Adrenal gland (tissue), 12 donors: ENCODE measurements around the gene THBS4. TPM values are rescaled to one million over a fixed set of nuclear protein-coding genes. Genes with fewer than 3 reads are reported as not detected.

Experiments used
- DNase-seq, 7 donors: peaks; one replicate each; pipeline ENCODE4 v3.0.0-alpha.2; 2019 to 2020
- H3K27ac ChIP-seq, 5 donors: fragments of 200-600 bp; sonication (generic) in 4 of 5; 1 replicate in 3 of 5; 2 replicates in 2 of 5; pipeline versions ENCODE4 v1.5.1 to v1.8.0; 2016 to 2020; ENCODE audit warnings: mild to moderate bottlenecking in 1 of 5
- H3K27me3 ChIP-seq: fragments of 200-600 bp; 2 replicates; pipeline ENCODE4 v1.8.0; 2021
- H3K36me3 ChIP-seq, 2 donors: fragments of 200-600 bp; replicated peaks in 1 of 2; 1 replicate in 1 of 2; 2 replicates in 1 of 2; pipeline versions ENCODE4 v1.5.1 to v1.8.0; 2018 to 2022
- H3K4me1 ChIP-seq, 2 donors: fragments of 200-600 bp; replicated peaks in 1 of 2; 1 replicate in 1 of 2; 2 replicates in 1 of 2; pipeline versions ENCODE4 v1.5.1 to v1.8.0; 2018 to 2021
- H3K4me3 ChIP-seq, 4 donors: fragments of 200-600 bp; sonication (generic) in 3 of 4; one replicate each; pipeline ENCODE4 v1.5.1; 2016 to 2018
- H3K9me3 ChIP-seq, 3 donors: fragments of 200-600 bp; sonication (generic) in 1 of 3; replicated peaks in 1 of 3; 1 replicate in 2 of 3; 2 replicates in 1 of 3; pipeline versions ENCODE4 v1.5.1 to v1.8.0; 2016 to 2021
- CTCF ChIP-seq, 6 experiments: fragments of 450-650 bp in 4 of 6; fragments of 200-600 bp in 2 of 6; sonication (generic) in 1 of 6; IDR thresholded peaks; 1 replicate in 5 of 6; 2 replicates in 1 of 6; pipeline versions ENCODE4 v1.5.1 to v1.8.0; 2016 to 2021; ENCODE audit warnings: antibody characterized with exemption in 6 of 6, mild to moderate bottlenecking in 2 of 6, moderate library complexity in 1 of 6
- POLR2A ChIP-seq, 2 donors: fragments of 450-650 bp; IDR thresholded peaks; one replicate each; pipeline ENCODE4 v1.6.1; 2017; ENCODE audit warnings: antibody characterized with exemption in 2 of 2, mild to moderate bottlenecking in 2 of 2, moderate library complexity in 1 of 2
- WGBS, 4 donors: extraction: QIAGEN DNeasy Blood & Tissue Kit in 2 of 4; methylation state at CpG; one replicate each; pipeline versions ENCODE4 v1.1.5 to v1.1.7; 2013 to 2017; 5-methylcytosine and 5-hydroxymethylcytosine counted together
- intact Hi-C, 2 donors: fragments of 100-400 bp; cut with DNase I; formaldehyde crosslinking; loops; one replicate each; pipeline versions ENCODE4 v1.14.1 to v1.15.0; 2022 to 2023
- polyA plus RNA-seq, 3 donors: library from polyadenylated mRNA; stranded (reverse); fragments of 200-250 nt in 2 of 3; fragments of 350-450 nt in 1 of 3; fragmentation: Illumina TruSeq in 1 of 3; extraction: RNeasy Lipid Tissue Mini Kit (QIAGEN cat#74804) in 1 of 3; gene quantifications; one replicate each; pipeline ENCODE4 v1.2.3, GENCODE V29; 2013 to 2014
- small RNA-seq, 2 donors: library from RNA; depleted of rRNA; stranded (forward); fragments of <200 nt; gene quantifications; one replicate each; pipeline ENCODE3, GENCODE V24; 2016
- total RNA-seq, 9 donors: library from RNA; depleted of rRNA in 4 of 9; stranded (reverse); fragments of >200 nt in 4 of 9; fragments of 120-200 nt in 1 of 9; fragmentation: NEBNext Ultra II Directional in 1 of 9; extraction: Animal tissue kit (Norgen Biotek cat#: 25700) in 1 of 9; gene quantifications; one replicate each; pipeline versions ENCODE4 v1.1.0 to v1.2.4, GENCODE V29; 2013 to 2023
- donor health status: healthy with polysubstance abuse.
- donor health status: Bipolar disorder and iron deficiency.
- donor health status: DM: yes; HTN: yes; CAD: no.
- donor health status: DM: no; HTN: no; CAD: no.
- donor health status: DM: no; HTN: no; CAD: no.
- donor health status: DM: yes; HTN: yes; CAD: no.

THBS4 gene
- total and polyA plus RNA-seq, 12 donors, result 0.36 to 9.3 (median 2.1) TPM

- Histone ChIP-seq H3K27ac (peak overlapping the region in 3 of 5 donors; percentile 7 to 70 (median 36)), H3K27me3 (no peaks in the 10 kb centered on the region), H3K4me1 (peaks cover 0 to 11% of the 10 kb centered on the region in 2 donors), H3K36me3 (no peaks in the 10 kb centered on the region), H3K4me3 (no peak overlapping the region), H3K9me3 (no peaks in the 10 kb centered on the region)
- WGBS, 4 donors, result 43 to 61% (median 54%) methylated on average over 4 of the region's 4 CpGs
- DNase-seq, result no peak
- TF ChIP-seq CTCF (IDR thresholded peaks at IDR 0.05), result peak in 4 of 6 experiments; percentile 19 to 34 (median 24)
- no peak for TF ChIP-seq POLR2A (IDR thresholded peaks at IDR 0.05)
- intact Hi-C loops, result no loop called here
Measured at GRCh38 chr5:80125962-80126480, 90.9 kb downstream of the THBS4 start.

- DNase-seq, result no peak
- Histone ChIP-seq H3K36me3 (no peaks in the 10 kb centered on the region), H3K9me3 (no peaks in the 10 kb centered on the region), H3K27me3 (no peaks in the 10 kb centered on the region), H3K27ac (peak overlapping the region in 1 of 5 donors; percentile 70), H3K4me1 (peaks cover 0 to 11% of the 10 kb centered on the region in 2 donors), H3K4me3 (no peak overlapping the region)
- intact Hi-C loops, result no loop called here
- no peak for TF ChIP-seq POLR2A (IDR thresholded peaks at IDR 0.05)
- 59 to 71% (median 68%) methylated on average over 4 of the region's 4 CpGs for WGBS, 4 donors
Measured at GRCh38 chr5:80127116-80127552, 92.0 kb downstream of the THBS4 start.

GRCh38 chr5:80128141-80128540 lies 93.0 kb downstream of the THBS4 start:
- no peak overlapping the region for H3K4me3 ChIP-seq
- DNase-seq, result peak in 1 of 7 donors; percentile 45
- no peaks in the 10 kb centered on the region for H3K27me3 ChIP-seq
- H3K9me3 ChIP-seq, result no peaks in the 10 kb centered on the region
- no peaks in the 10 kb centered on the region for H3K36me3 ChIP-seq
- H3K27ac ChIP-seq, result no peak overlapping the region
- intact Hi-C loops, result no loop called here
- peaks cover 0 to 11% of the 10 kb centered on the region in 2 donors for H3K4me1 ChIP-seq
- WGBS, 4 donors, result 43 to 45% (median 44%) methylated on average over 2 of the region's 2 CpGs
- TF ChIP-seq POLR2A (IDR thresholded peaks at IDR 0.05), result no peak
- TF ChIP-seq CTCF (IDR thresholded peaks at IDR 0.05), result no peak

GRCh38 chr5:80129146-80129545 lies 94.0 kb downstream of the THBS4 start:
- no peaks in the 10 kb centered on the region for H3K27me3 ChIP-seq
- H3K27ac ChIP-seq, result no peak overlapping the region
- TF ChIP-seq POLR2A (IDR thresholded peaks at IDR 0.05), result no peak
- TF ChIP-seq CTCF (IDR thresholded peaks at IDR 0.05), result no peak
- H3K4me1 ChIP-seq, result peaks cover 0 to 11% of the 10 kb centered on the region in 2 donors
- H3K4me3 ChIP-seq, result no peak overlapping the region
- WGBS, 4 donors, result 89 to 95% (median 92%) methylated on average over 5 of the region's 5 CpGs
- intact Hi-C loops, result no loop called here
- H3K9me3 ChIP-seq, result no peaks in the 10 kb centered on the region
- no peak for DNase-seq
- no peaks in the 10 kb centered on the region for H3K36me3 ChIP-seq

Small RNAs within 50 kb of the gene (small RNA-seq; reads per million reads assigned to genes)
- gene TRMT112P2, result 0 reads per million in 2 donors

Other genes with a start within 250 kb of the THBS4 start
- 10 to 100 TPM; 10.5 to 32.7 (median 20.9) TPM for gene MTX3, start 44.1 kb upstream of the THBS4 start, total RNA-seq
- gene MTX3, start 44.1 kb upstream of the THBS4 start, polyA plus RNA-seq, result 10 to 100 TPM in 1 of 3 donors, 1 to 10 TPM in 2; 6.7 to 18.9 (median 9.2) TPM
- gene SERINC5, start 220.7 kb downstream of the THBS4 start, total RNA-seq, result 100 to 1,000 TPM in 4 of 9 donors, 10 to 100 TPM in 5; 25.7 to 258 (median 96.7) TPM
- 10 to 100 TPM; 14.4 to 22.7 (median 16.3) TPM for gene SERINC5, start 220.7 kb downstream of the THBS4 start, polyA plus RNA-seq